DMS114 treated with DMSO at 0.1 percent for 48 hours (cell line): Measurements from ENCODE around the gene CTBP2.
"Not testable (repeated sequence)": the region's sequence is repeated elsewhere in the genome, so short reads cannot be mapped to it uniquely, and the experiment has no call there.

Experiments used
- DNase-seq: peaks from one replicate; lab custom pipeline; 2025; ENCODE audit not compliant: unreplicated experiment; lab: John Stamatoyannopoulos, UW

The CTBP2 gene

DNA sequence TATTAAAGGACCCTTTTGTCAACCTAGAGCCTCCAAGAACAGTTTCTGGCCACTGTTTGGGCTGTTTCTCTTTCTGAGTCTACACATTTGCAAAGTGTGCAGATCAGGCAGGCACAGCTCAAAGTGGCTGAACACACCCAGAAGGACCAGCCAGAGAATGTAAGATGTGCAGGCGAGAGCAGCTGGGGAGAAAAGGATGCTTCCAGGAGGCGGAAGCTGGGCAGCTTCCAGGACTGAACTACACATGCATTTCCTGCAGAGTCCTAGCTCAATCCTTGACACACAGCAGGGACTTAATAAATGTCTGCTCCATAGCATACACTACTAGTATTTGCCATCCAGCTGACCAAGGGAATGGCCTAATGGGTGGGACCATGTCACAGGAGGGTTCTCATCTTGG lies 70.9 kb downstream of the CTBP2 start:
- DNase-seq = no peak

GRCh38 chr10:125087897-125088215 lies 72.5 kb downstream of the CTBP2 start:
- no peak for DNase-seq

- DNase-seq = no peak
Measured at GRCh38 chr10:125087191-125087896, 73.0 kb downstream of the CTBP2 start.

DNA sequence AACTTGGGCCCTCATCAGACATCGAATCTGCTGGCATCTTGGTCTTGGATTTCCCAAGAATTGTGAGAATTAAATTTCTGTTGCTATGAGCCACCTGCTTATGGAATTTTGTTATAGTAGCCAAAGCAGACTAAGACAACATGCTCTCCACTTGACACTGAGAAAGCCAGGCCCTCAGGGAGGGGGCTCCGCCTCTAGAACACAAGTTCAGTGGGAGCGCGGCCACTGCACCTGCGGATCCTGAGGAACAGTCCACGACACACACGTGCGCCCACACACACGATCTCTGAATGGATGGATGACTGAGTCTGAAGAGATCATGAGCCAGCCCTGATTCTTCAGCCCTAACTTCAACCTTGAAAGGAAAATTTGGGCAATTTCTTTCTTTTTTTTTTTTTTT lies 73.7 kb downstream of the CTBP2 start:
- DNase-seq = no peak

GRCh38 chr10:125085258-125086054 lies 74.9 kb downstream of the CTBP2 start:
- DNase-seq = no peak

- no peak for DNase-seq
Measured at GRCh38 chr10:125084614-125085257, 75.6 kb downstream of the CTBP2 start.

GRCh38 chr10:125084191-125084613 lies 76.2 kb downstream of the CTBP2 start:
- DNase-seq = no peak

DNA sequence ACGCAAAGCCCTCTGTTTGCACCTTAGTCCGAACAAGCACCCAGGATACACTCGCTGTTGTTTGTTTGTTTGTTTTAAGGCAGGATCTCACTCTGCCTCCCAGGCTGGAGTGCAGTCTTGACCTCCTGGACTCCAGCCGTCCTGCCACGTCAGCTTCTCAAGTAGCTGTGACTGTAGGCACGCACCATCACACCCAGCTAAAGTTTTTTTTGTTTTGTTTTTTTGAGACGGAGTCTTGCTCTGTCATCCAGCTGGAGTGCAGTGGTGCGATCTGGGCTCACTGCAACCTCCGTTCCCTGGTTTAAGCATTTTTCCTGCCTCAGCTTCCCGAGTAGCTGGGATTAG lies 76.8 kb downstream of the CTBP2 start:
- no peak for DNase-seq

DNA sequence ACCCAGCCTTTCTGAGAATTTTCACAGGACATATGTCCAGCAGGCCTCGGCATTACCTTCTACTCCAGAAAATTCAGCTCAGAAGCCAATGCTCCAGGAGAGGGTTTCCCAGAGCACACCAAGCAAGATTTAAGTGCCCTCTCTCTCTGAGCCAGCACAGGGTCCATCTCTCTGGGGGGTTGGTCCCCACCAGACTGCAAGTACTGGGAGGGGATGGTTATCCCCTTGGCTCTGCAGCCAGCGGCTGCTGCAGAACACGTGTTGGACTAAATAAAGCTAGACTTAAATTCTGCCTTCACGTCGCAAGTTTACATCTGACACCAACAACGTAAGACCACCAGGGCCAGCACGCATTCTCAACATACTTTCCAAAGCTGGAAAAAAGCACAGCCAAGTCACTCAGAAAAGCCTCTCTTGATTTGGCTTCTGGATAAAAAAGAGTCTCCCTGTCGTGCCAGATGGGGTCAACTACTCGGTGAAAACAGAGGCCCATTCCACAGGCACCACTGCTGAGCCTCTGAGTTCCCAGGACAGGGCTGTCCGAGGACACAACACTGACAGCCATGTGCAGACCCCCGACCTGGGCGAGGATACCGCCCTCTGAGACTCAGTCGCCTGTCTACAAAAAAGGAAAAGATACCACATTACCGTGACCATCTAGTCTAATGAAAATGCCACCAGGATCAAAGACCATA lies 77.3 kb downstream of the CTBP2 start:
- DNase-seq = no peak

- DNase-seq = not testable (repeated sequence)
Measured at GRCh38 chr10:125082471-125082870, 77.9 kb downstream of the CTBP2 start.

DNA sequence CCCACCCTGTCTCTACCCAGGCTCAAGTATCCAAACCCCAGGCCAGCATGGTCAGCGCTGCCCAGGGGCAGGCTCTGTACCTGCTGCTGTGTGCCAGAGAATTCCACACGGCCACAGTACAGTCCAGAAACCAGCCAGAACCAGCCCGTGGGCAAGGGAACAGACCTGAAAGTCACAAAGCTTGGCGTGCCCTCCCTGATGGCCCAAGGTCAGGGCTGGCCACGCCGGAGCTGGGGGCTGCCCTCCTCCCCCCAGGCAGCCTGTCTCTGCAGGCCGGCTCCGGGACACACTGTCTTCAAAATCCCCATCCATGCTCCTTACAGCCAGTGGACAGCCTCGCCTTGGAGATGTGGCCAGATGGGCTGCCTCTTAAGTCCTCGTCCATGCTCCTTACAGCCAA lies 78.4 kb downstream of the CTBP2 start:
- no peak for DNase-seq

- no peak for DNase-seq
Measured at GRCh38 chr10:125080984-125081383, 79.4 kb downstream of the CTBP2 start.

DNA sequence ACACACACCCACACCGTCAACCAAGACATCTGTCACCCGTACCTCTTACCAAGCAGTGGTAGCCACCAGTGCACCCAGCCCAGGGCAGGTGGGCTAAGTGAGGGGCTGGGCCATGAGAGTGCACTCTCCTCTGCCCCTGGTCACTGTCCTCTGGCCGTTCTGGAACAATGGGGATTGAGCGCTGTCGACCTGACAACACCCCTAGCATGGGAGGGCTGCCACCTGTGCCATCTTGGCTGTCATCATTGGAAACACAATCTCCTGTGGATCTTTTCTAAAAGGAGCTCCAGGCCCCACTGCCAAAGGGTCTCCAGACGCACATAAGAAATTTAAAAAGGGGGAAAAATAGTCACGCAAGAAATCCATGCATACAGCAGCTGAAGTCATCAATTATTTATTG lies 80.1 kb downstream of the CTBP2 start:
- no peak for DNase-seq

GRCh38 chr10:125079091-125079600 lies 81.2 kb downstream of the CTBP2 start:
- no peak for DNase-seq

- DNase-seq = no peak
Measured at GRCh38 chr10:125076891-125077541, 83.3 kb downstream of the CTBP2 start.

GRCh38 chr10:125076121-125076825 lies 84.1 kb downstream of the CTBP2 start:
- no peak for DNase-seq

DNA sequence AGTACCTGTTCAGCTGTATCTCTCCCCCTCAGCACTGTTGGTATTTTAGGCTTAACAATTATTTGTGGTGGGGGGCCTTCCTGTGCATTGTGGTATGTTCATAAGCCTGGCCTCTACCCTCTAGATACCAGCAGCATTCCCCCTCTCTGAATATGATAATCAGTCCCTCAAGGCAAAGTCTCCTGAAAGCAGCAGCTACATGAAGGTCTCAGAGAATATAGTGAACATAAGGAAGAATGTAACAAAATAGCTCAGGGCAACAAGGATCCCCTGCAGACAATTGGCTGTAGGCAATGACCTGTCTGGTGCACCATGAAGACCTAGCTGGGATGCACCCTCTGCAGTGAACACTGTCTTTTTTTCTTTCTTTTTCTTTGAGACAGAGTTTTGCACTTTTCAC lies 86.4 kb downstream of the CTBP2 start:
- DNase-seq = no peak

DNA sequence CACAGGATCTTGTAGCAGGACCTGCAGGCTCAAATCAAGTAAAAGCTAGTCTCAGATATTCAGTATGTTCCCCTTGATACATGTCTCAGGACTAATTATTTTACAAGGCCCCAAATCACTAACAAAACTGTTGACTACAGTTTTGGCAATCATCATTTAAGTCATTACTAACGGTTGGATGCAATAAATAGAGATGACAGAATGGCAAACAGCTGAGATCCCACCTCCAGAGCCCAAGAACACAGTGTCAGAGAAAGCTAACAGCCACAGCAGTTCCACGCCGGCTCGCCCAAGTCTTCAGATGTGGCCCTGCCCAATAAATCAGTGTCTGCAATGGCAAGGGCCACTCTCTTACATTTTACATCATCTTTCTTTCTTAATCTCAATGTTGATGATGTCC lies 87.6 kb downstream of the CTBP2 start:
- no peak for DNase-seq

GRCh38 chr10:125071008-125071407 lies 89.4 kb downstream of the CTBP2 start:
- no peak for DNase-seq

DNA sequence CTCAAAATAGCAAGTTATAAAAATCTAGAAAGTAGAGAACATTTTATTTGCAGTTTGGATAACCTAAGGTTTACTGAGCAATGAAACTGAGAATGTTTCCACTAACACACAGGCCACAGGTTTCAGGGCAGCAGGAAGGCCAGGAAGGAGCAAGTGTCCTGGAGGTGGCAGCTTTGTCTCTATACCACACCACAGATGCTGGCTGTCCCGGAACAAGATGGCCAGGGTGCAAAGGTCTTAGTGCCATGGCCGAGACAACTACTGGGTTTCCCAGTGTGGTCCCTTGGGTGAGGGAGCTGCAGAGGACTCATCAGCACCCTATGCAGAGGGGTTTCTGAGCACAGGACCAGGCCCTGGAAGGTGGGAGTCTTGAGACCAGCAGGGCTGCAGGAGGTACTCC lies 92.0 kb downstream of the CTBP2 start:
- no peak for DNase-seq
